HG03565 (cell line): ENCODE measurements around the gene FRY.

ENCODE experiments used
- ATAC-seq: cut with Tn5 transposase; IDR thresholded peaks from one replicate; pipeline ENCODE4 v1.9.1; 2021; ENCODE audit warnings: mild to moderate bottlenecking, moderate library complexity; ENCODE audit not compliant: unreplicated experiment

Gene FRY

GRCh38 chr13:32125751-32126150 is 94.2 kb downstream of the FRY start:
- ATAC-seq: no peak

GRCh38 chr13:32126278-32126677 is 94.7 kb downstream of the FRY start:
- no peak for ATAC-seq

DNA sequence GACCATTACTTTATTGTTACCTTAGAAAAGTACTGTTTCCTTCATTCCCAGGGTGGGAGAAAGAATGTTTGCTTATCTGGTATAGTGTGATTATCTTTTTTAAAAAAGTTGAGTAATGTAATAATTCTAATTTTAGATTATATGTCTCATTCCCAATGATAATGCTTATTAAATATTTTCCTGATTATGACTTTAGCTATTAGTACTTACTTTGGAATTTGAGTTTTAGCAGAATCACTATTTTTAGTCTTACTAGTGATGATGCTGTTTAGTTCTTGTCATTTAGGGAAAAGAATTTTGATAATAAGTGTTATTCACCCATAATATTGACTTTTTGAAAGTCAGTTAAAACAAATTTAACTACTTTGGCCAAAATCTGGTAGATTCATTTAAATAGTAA is 95.2 kb downstream of the FRY start:
- no peak for ATAC-seq

DNA sequence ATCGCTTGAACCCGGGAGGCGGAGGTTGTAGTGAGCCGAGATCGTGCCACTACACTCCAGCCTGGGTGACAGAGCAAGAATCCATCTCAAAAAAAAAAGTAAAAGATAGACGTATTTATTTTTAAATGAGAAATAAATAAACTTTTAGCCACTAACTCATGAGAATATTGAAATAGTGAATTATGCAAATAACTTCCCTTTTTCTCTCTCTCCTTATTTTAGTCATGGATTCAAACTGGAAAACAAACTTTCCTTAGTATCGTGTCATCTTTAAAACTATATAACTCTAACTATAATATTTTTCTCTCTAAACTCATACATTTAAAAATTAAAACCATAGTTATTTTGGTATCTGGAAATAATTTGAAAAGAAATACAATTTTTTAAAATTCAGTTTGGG is 96.1 kb downstream of the FRY start:
- no peak for ATAC-seq

DNA sequence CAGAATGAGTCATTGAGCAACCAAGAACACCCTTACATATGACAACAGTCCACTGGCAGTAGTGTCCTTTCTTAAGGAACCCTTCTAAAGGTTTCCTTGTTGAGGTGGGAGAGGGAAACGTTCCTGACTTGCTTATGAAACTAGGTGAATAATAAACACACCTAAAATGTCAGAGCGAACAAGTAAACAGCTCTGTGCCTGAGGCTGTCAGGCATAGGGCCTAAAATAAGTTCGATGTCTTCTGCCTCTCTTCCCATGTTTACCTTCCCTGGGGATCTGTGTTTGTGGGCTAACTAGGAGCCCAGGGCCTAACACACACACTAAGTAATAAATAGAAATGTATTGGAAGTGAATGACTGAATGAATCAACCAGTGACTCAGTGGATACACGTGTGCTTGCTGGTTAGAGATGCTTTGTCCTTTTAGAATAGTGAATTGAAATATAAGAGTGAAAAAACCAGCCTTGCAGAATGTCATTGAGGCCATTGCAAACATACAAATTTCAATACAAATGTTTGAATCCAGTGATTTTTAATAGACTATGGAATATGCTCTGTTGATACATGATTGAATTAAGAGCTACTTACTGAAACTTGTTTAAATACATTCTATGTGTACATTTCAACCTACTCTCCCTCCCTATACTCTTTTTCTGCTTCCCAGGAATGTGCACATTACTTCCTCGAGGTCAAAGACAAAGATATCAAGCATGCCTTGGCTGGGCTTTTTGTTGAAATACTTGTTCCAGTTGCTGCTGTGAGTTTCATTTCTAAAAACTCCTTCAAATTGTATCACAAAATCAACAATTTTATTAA is 102.9 kb downstream of the FRY start:
- ATAC-seq: no peak

GRCh38 chr13:32135056-32135390 is 103.4 kb downstream of the FRY start:
- no peak for ATAC-seq

DNA sequence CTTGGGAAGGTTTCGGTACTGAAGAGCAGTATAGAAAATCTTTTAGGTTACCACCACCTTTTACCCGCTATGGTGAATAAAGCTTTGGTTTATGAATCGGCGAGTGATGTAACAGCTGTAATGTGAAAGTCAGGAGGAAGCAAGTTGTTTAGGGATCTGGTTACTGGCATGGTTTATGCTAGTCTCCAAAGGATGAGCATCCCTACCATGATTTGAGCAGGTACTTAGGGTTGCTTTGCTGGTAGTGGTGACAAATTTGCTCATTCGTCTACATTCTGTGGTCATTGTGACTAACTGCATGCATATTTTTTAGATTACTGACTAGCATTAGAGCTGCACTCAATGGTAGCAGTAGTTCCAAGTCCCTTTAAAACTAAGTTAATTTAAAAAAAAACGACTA is 104.1 kb downstream of the FRY start:
- no peak for ATAC-seq

- no peak for ATAC-seq
Measured at GRCh38 chr13:32136061-32136460, 104.5 kb downstream of the FRY start.

- ATAC-seq: no peak
Measured at GRCh38 chr13:32136716-32137115, 105.1 kb downstream of the FRY start.

- no peak for ATAC-seq
Measured at GRCh38 chr13:32139251-32139650, 107.7 kb downstream of the FRY start.

DNA sequence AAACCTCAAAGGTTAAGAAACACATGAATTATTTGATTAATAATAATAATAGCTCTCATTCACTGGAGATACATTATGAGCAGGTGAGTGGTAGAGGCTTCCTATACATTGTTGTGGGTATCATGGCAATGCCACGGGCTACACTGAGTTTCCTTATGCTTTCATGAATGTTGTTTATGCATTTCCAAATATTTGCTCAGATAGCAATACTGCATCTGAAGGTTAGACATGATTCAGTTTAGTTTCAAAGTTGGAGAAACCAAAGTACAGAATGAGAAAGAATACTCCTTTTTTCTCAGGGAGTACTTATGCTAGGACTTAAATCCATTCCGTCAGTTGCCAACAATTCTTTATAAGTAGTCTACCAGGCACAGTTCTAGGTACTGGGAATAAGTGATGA is 108.5 kb downstream of the FRY start:
- ATAC-seq: no peak

GRCh38 chr13:32141462-32141861 is 109.9 kb downstream of the FRY start:
- no peak for ATAC-seq

DNA sequence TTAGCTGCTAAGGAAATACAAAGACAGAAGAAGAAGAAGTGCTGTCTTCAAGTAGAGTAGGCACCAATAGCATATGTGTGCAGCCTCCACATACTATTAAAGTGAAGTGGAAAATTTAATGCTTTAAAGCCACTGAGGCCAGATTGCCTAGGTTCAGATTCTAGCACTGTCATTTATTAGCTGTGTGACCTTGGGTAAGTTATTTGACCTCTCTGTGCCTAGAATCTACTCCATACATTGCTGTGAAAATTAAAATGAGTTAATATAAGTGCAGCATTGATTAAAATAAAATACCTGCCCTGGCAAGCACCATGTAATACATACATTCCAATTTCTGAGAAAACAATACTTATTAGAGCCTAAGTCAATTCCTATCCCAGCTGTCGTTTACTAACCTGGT is 110.5 kb downstream of the FRY start:
- no peak for ATAC-seq

GRCh38 chr13:32142956-32143375 is 111.4 kb downstream of the FRY start:
- no peak for ATAC-seq

DNA sequence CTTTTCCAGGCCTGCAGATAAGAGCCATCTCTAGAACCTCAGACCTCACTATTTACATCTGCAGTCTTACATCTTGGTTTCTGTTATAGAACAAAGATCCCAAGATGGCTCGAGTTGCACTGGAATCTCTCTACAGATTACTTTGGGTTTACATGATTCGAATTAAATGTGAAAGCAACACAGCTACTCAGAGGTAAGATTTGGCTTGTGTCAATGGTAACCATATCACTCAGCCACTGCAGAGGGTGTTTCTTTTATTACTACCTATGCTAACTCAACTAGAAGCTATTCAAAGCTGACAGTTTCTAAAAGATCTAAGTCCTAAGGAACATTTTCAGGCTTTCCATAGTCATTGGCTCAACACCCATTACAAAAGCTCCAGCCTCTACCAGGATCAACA is 115.6 kb downstream of the FRY start:
- ATAC-seq: no peak

DNA sequence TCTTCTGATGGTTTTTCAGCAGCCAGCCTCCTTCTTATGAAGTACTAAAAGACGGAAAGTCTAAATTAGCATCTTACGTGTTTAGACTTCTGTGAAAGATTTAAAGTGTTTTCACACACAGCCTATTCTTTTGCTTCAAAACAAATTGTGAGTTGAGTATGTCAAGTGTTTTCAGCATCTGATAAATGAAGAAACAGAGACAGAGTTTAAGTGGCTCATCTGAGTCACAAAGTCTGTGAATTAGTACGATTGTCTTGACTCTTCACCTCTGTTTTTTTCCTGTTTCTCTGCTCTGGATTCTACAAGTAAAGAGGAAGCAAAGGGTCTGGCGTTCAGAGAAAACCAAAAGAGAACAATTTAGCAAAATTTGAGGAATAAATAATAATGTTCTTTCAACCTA is 116.4 kb downstream of the FRY start:
- no peak for ATAC-seq

DNA sequence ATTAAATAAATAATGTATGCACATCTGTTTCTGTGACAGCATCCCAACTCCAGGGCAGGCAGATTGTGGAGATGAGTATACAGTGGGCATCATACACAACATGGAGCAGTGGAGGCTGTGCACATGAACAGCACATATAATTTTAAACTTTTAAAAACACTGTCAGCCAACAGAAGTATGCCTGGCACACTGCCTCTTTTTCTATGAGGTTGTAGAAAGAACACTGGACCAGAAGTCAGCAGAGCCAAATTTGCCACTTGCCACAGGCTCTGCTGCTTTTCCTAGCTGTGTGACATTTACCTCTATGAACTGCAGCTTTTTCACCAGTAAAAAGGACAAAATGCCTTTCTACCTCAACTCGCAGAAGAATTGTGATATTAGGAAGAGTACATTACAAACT is 118.7 kb downstream of the FRY start:
- no peak for ATAC-seq

DNA sequence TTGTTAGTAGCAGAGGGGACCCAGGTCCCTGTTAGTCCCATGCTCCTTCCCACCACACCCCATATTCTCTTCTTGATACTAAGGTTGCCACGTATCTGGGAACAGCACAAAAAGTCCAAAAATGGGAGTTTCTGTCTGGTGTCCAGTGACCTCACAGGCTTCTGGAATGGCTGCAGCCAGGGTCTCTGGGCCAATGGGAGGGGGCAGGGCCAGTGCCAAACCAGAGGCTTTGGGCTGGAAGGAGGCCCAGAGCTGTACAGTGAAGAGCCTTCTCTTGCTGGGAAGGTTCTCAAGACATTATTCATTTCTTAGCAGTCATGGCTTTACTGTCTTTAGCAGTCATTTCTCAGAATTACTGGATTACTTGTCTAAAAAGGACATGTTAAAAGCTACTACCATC is 119.2 kb downstream of the FRY start:
- ATAC-seq: no peak

- ATAC-seq: no peak
Measured at GRCh38 chr13:32151240-32151639, 119.7 kb downstream of the FRY start.

- no peak for ATAC-seq
Measured at GRCh38 chr13:32153056-32153455, 121.5 kb downstream of the FRY start.

DNA sequence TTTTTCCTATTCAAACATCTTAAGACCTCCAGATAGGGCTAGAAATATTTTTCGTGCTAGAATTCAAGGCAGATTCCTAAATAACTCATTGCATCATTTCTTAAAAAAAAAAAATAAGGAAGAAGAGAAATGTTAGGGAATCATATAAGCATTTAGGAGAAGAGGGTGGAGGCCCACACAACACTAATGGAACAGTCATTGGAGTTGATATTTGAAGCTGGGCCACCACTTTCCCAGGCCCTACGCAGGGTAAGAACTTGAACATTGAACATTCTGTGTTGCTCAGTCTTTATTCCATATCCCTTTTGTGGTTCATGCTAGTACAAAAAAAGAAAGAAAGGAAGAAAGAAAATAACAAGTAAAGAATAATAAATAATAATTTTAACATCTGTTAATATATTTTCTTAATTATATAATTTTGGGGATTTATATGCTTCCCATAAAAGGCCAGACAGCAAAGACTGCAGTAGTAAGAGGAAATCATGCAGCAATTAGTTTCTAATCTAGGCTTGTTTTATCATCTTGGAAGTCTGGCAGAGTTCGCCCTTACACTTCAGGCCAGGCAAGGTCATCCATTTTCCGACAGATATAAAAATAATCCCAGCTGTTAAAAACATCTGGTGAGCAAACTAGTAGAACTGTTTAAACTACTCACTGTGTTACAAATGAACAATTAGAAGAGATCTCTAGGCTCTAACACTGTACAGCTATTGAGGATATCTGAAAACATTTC is 127.7 kb downstream of the FRY start:
- ATAC-seq: no peak

DNA sequence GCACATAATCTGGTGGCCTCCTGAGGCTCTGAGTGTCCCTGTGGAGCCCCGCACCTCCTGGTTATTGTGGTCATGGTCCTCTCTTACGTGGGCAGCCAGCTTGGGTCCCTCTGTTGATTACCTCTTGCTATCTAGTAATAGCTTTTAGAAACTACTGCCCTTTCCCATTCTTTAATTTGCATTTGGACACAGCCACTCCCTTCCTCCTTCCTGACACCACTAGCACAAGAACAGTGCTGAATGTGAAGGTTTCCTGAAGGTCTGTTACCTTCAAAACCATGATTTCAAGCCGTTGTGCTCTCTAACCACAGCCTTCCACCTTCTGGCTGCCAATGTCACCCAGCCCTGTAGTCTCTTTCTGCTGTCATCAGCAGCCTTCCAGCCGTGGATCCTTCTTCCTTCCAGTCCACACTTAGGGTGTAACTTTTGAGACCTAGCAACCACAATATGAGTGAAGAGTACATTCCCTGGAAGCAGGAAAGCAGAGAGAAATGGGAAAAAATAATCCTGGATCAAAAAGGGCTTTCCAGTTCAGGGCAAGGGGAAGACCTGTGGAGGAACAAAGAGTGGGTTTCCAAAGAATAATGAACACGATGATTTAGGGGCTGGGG is 130.9 kb downstream of the FRY start:
- no peak for ATAC-seq
